ENCODE data around the gene IL17F.
"Not testable (repeated sequence)": the region's sequence is repeated elsewhere in the genome, so short reads cannot be mapped to it uniquely, and the experiment has no call there.

Gene IL17F

GRCh38 chr6:52243282-52243893 is 912 bp downstream of the IL17F start:
- no peak for DNase-seq

- no peak for DNase-seq
These were observed 2.5 kb downstream of the IL17F start for GRCh38 chr6:52241819-52242218.

GRCh38 chr6:52233975-52234823 is 10.1 kb downstream of the IL17F start:
- no peak for DNase-seq

- no peak for DNase-seq
These were observed 11.3 kb downstream of the IL17F start for GRCh38 chr6:52233005-52233404.

- DNase-seq = no peak
These were observed 12.7 kb downstream of the IL17F start for GRCh38 chr6:52231406-52232127.

GRCh38 chr6:52230685-52231084 is 13.6 kb downstream of the IL17F start:
- no peak for DNase-seq

- DNase-seq = no peak
These were observed 16.8 kb downstream of the IL17F start for GRCh38 chr6:52227495-52227894.

- DNase-seq = no peak
These were observed 23.0 kb downstream of the IL17F start for GRCh38 chr6:52221302-52221701.

- no peak for DNase-seq
These were observed 26.5 kb downstream of the IL17F start for GRCh38 chr6:52217761-52218160.

- DNase-seq = no peak
These were observed 27.2 kb downstream of the IL17F start for GRCh38 chr6:52216932-52217575.

- DNase-seq = no peak
These were observed 28.5 kb downstream of the IL17F start for GRCh38 chr6:52215787-52216186.

GRCh38 chr6:52213127-52213526 is 31.2 kb downstream of the IL17F start:
- DNase-seq = no peak

- no peak for DNase-seq
These were observed 34.1 kb downstream of the IL17F start for GRCh38 chr6:52210227-52210626.

GRCh38 chr6:52209770-52210169 is 34.5 kb downstream of the IL17F start:
- DNase-seq = no peak

GRCh38 chr6:52208612-52209011 is 35.7 kb downstream of the IL17F start:
- DNase-seq = no peak

- DNase-seq = no peak
These were observed 37.2 kb downstream of the IL17F start for GRCh38 chr6:52207066-52207465.

GRCh38 chr6:52201493-52201892 is 42.8 kb downstream of the IL17F start:
- no peak for DNase-seq

- no peak for DNase-seq
These were observed 43.3 kb downstream of the IL17F start for GRCh38 chr6:52201046-52201445.

- DNase-seq = not testable (repeated sequence)
These were observed 44.2 kb downstream of the IL17F start for GRCh38 chr6:52200088-52200487.

- DNase-seq = no peak
These were observed 48.4 kb downstream of the IL17F start for GRCh38 chr6:52195886-52196285.

GRCh38 chr6:52191824-52192223 is 52.5 kb downstream of the IL17F start:
- DNase-seq = no peak

GRCh38 chr6:52190409-52190808 is 53.9 kb downstream of the IL17F start:
- DNase-seq = no peak

- DNase-seq = no peak
These were observed 54.3 kb downstream of the IL17F start for GRCh38 chr6:52189974-52190373.
